Sciatic nerve (tissue), 2 donors: ENCODE results near the gene ZNF416. TPM values are rescaled to one million over a fixed set of nuclear protein-coding genes. Genes with fewer than 3 reads are reported as not detected.

Source experiments
- ATAC-seq: fragments of 200-7000 bp; cut with Tn5 transposase; one replicate; pipeline ENCODE4 v1.9.1; 2020; ENCODE audit warnings: mild to moderate bottlenecking, moderate library complexity
- DNase-seq: peaks from one replicate; pipeline ENCODE4 v3.0.0-alpha.2; 2020; ENCODE audit warnings: low spot score
- intact Hi-C: fragments of 100-400 bp; cut with DNase I; formaldehyde crosslinking; loops from one replicate; pipeline ENCODE4 v1.14.2; 2022
- total RNA-seq: library from RNA; stranded (reverse); fragmentation: NEBNext Ultra II Directional; extraction: Animal tissue kit (Norgen Biotek cat#: 25700); gene quantifications from one replicate; pipeline ENCODE4 v1.2.1, GENCODE V29; 2021
- donor health status: DM: no; HTN: no; CAD: no.
- donor health status: DM: no; HTN: no; CAD: no.

Gene ZNF416
- 6.4 TPM for total RNA-seq

DNA sequence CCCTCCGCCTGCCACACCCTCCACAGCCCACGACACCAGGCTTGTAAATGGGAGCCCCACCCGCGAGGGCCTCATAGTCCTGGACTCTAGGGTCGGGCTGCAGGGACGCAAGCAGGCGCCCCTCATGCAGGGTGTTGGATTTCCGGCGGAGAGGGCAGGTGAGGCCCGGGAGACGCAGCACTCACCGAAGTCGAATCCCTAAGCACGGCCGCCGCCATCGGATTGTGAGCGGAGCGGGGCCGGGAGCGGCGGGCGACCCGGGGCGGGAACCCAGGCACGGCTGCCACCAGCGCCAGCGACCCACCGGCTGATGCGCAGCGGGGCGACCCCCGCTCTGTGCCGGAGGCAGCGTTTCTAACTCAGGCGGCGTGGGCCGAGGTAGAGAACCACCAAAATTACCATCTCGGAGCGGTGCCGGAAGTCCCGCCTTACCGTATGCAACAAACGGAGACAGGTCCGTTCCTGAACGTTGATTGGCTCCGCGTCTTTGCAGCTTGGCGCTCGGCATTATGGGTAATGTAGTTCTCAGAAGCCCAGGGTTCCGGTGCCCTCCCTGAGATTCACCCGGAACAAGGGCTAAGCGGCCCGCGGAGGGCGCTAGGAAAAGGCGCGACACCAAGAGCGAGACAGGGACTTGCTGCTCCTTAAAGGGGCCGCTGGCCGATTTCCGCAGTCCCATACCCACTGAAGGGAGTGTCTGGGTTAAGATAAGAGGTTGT, at the start of gene ZNF416:
Gene ZNF416 (minus strand): TSS at position 425 of the 719 bp plus-strand sequence. CDS start 207 bp downstream, at position 218.
- ATAC-seq = peak; percentile 100
- peak; percentile 97 for DNase-seq
- intact Hi-C loops = no loop called here

GRCh38 chr19:57623091-57623490, 44.4 kb upstream of the ZNF416 start:
- no peak for ATAC-seq
- intact Hi-C loops = no loop called here
- no peak for DNase-seq

- intact Hi-C loops = no loop called here
- DNase-seq (no peak), ATAC-seq (no peak)
Observed at GRCh38 chr19:57620673-57621348, 42.1 kb upstream of the ZNF416 start.

DNA sequence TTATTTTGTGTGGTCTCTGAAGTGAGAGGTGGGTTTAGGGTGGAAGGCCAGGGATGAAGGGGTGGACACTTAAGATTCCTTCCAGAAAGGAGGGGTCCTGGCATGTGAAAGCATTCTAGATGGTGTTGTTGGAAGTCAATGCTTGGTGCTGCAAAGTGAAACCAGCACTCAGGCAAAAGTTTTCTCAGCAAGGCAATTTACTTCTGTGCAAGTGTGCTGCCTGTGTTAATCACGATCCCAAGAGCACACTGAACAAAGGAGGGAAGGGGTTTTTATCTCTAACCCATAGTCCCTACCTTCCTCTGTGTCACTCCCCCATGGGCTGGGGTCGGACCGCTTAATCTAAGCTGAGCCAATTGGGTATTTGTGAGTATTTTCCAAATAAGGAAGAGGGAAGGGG, 36.6 kb upstream of the ZNF416 start:
- DNase-seq (no peak), ATAC-seq (no peak)
- intact Hi-C loops = no loop called here

GRCh38 chr19:57613941-57614743, 35.4 kb upstream of the ZNF416 start, which contains the start of gene ZNF134:
ZNF134 (plus strand) TSS chr19:57614242; CDS start chr19:57619469, 5,227 bp downstream.
- ATAC-seq (peak; percentile 99), DNase-seq (peak; percentile 94)
- intact Hi-C loops = no loop called here

DNA sequence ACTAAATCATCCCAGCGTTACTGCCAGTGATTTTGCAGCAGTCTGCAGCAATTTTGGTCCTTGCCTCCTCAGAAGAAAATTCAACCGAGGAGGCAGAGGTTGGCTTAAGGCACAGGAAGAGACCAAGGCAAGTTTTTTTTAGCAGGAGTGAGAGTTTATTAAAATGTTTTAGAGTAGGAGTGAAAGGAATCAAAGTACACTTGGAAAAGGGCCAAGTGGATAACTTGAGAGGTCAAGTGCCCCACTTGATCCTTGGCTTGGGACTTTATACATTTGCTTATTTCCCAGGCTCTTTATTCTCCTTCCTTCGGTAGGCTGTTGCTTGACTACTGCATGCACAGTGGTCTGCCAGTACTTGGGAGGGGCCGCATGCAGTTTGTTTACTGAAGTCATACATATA, 32.4 kb upstream of the ZNF416 start:
- DNase-seq (no peak), ATAC-seq (no peak)
- intact Hi-C loops = no loop called here

GRCh38 chr19:57606931-57607330, 28.2 kb upstream of the ZNF416 start:
- intact Hi-C loops = no loop called here
- DNase-seq = no peak
- ATAC-seq = no peak

DNA sequence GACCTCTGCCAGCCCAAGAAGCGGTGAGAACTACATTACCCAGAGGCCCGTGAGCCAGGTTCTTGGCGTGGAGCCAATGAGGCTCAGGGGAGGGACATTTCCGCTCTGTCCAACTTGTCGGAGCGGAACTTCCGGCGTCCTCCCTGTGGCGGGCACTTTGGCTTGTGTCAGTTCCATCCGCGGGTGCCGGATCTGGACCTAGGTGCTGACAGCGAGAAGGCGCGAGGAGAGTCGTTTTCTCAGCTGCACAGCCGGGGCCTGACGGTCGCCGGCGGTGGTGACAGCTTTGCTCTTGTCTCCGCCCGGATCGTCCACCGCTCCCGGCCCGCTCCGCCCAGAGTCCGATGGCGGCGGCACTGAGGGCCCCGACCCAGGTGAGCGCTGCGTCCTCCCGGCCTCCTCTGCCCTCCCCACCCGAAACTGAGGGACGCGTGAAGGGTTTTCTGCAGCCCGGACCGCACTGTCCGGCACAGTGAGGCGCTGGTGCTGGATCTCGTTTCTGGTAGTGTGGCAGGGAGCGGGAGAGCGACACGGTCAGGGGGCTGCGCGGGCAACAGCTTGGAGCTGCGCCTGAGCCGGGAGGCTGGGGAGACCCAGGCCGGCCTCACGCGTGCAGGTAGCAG, 21.2 kb upstream of the ZNF416 start, which contains the start of gene ZNF530:
Gene ZNF530 (plus strand): TSS at position 125 of the 623 bp plus-strand sequence. CDS start 4,461 bp downstream, outside the sequence.
- peak; percentile 100 for ATAC-seq
- peak; percentile 96 for DNase-seq
- intact Hi-C loops = no loop called here

DNA sequence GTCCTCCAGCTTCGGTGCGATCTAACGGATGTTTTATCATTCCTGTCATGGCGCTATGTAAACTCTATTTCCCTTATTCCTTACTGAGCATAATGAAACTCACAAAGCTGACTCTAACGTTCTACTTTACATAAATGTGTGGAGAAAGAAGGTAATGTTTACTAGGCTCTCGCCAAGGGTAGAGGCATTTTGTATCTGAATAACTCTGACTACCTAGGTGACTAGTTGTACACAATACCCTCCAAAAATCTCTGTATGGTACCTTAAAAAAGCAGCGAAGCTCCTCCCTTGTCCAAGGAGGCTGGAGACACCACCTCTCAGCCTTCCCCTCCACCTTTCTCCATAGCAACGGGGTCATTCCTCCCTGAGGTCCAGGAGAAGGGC, 20.7 kb upstream of the ZNF416 start:
- DNase-seq = no peak
- intact Hi-C loops = no loop called here
- no peak for ATAC-seq

DNA sequence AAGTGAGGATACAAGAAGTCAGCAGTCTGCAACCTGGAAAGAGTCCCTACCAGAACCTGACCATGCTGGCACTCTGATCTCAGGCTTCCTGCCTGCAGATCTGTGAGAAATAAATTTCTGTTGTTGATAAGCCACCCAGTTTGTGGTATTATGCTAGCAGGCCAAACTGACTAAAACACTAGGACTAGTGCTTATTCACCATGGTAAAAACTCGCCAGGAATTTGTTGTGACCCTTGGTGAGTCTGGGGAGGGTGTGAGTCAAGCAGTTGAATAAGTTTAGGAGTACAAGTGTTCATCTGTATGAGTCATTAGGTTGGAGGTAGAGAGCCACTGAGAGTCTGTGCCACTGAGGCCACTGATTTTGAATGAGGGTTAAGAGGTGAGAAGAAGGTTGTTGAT, 8.8 kb upstream of the ZNF416 start:
- ATAC-seq (no peak), DNase-seq (no peak)
- intact Hi-C loops = no loop called here

DNA sequence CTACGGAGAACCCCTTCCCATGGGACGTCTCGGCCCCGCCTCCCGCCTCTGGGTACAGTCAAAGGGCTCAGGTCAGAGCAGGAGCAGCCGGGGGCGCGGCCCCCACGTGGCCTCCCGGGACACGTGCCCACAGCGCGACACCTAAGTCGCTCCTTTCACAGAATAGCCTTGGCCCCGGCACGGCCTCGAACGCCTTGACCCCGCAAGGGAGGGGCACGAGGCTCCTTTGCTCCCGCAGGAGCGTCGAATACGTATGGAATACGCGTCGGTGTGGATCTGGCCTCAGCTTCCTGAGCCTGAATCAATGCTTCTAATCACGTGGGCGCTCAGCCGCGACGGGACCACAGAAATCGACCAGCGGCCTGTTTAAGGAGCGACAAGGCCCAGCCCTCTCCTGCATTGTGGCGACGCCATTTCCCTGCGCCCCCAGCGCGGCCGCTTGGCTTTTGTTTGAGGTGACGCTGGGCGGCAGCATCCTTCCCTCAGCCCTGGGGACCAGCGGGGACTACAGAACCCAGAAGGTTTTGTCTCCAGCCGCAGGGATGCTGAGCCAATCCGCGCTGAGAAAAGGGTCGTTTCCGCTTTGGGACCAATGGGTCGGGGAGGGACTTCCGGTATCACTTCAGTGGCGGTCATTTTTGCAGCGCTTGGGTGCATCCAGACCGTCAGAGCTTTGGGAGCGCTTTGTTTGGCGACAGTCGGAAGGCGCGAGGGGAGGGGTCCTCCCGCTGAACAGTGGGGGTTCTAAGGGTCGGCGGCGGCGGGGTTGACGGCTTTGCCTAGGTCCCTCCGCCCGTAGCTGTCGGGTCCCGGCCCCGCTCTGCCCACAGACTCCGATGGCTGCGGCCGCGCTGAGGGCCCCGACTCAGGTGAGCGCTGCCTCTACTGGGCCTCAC, 5.1 kb upstream of the ZNF416 start, which contains the start of gene ZIK1:
Gene ZIK1 (plus strand): TSS at position 625 of the 896 bp plus-strand sequence. CDS start 212 bp downstream, at position 837.
- peak; percentile 98 for ATAC-seq
- DNase-seq = peak; percentile 91
- intact Hi-C loops = no loop called here

DNA sequence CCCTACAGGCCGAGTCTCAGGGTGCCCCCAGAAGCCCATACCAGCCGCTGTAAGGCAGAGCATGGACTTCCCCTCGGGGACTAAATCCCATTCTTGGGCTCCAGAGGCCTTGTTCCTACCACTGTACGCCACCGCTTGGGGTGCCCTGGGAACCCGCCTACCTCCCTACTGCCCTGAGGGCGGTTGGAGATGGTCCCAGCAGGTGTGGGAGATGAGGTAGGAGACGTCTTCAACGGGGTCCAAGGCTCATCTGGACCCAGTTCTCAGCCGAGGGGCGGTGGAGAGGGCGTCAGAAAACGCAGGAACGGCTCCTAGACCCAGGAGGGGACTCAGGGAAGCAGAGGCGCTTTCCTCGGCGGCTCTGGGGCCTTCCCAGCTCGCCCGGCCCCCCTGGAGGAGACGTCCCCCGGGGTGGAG, 4.4 kb upstream of the ZNF416 start:
- intact Hi-C loops = no loop called here
- ATAC-seq (no peak), DNase-seq (no peak)

- DNase-seq (no peak), ATAC-seq (no peak)
- intact Hi-C loops = no loop called here
Observed at GRCh38 chr19:57576661-57577060, 2.0 kb downstream of the ZNF416 start.

GRCh38 chr19:57572415-57572947, 6.2 kb downstream of the ZNF416 start:
- intact Hi-C loops = no loop called here

GRCh38 chr19:57570707-57571106, 8.0 kb downstream of the ZNF416 start:
- DNase-seq (no peak), ATAC-seq (no peak)
- intact Hi-C loops = no loop called here

More at GRCh38 chr19:57572415-57572947, 6.2 kb downstream of the ZNF416 start:
- no peak for ATAC-seq
- DNase-seq = no peak

DNA sequence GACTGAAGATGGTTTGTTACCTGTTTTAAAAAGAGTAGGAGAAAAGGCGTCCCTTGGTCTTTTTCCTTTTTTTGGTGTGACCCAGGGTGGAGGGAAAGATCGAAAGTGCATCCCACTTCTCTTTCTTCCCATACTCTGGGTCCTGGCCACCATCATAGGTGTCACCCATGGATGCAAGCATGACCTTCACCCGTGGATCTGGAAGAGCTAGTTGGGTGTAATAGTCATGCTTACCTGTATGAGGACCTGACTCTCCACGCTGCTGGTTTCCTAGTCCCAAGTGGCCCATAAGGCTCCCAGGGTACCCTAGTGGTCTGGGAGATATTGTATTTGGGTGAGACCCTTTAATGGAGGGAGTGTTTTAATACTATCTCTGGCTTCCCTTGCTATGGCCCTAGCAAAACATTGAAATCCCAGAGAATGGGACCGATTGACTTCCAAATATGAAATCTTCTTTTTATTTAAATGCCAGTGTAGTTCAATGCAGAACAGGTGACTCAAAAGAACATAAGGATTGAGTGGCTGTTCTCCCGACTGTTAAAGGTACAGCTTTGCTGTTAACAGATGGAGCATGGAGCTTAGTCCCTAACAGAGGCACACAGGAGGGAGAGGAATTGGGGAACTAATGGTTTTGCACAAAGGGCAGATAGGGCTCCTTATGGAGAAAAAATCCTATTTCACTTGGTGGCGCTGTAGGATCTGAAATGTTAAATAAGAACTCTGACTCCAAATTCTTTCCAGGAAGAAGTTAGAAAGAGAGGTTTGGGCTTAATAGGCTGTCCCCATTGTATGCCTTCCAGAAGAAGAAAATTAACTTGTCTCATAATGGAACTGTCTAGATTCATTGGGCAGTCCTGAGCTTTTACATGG, 12.1 kb downstream of the ZNF416 start:
- DNase-seq (no peak), ATAC-seq (no peak)
- intact Hi-C loops = no loop called here

- ATAC-seq (no peak), DNase-seq (no peak)
- intact Hi-C loops = no loop called here
Observed at GRCh38 chr19:57563547-57563946, 15.2 kb downstream of the ZNF416 start.
